ENCODE results near the gene LRRC32.

Gene LRRC32

GRCh38 chr11:76662656-76663485 is 7.7 kb downstream of the LRRC32 start:
- no peak for DNase-seq (ENCODE audit: low spot score)

GRCh38 chr11:76661834-76662434 is 8.6 kb downstream of the LRRC32 start:
- no peak for DNase-seq (ENCODE audit: low spot score)

DNA sequence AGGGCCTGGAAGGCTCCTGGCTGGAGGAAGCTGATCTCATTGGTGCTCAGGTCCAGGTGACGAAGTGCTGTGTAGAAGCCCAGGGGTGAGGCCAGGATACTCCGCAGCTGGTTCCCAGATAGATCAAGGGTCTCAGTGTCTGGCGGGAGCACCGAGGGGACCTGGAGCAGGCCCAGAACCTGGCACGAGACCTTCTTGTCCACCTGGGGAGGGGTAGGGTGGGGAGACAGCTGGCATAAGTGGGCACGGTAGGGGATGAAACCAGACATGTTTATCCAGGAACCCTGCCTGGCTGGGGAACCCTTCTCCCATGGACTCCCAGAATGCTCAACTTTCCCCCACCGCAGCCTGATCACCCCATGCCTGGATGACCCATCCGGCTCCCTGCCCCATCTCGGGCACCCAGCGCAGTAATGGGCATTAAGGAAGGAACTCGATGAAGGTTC is 9.2 kb downstream of the LRRC32 start:
- DNase-seq (ENCODE audit: low spot score) = no peak

DNA sequence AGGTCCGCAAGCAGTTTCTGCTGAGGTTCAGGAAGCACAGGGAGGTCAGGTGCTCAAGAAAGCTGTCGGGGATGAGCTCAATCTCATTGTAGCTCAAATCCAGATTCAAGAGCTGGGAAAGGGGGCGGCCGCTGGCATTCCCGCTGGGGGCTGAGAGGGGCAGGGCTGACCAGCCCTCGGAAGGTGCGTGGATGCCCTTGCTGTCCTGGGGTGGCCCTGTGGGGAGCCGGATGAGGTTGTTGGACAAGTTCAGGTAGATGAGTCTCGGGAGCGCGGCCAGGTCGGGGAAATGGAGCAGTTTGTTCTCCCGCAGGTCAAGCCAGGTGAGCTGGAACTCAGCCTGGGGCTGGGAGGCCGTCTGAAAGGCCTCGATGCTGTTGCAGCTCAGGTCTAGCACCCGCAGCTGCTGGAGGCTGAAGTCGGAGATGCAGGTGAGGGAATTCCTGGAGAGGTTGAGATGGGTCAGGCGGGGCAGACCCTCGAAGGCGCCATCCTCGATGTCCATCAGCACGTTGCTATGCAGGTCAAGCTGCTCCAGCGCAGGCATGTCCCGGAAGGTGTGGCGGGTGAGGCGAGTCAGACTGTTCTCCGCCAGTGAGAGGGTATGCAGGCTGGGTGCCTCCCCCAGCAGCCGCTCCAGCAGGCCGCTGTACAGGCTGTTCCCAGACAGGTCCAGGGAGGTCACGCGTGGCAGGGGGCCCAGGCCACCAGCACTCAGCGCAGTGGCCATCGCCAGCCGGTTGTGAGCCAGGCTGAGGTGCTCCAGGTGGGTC is 9.8 kb downstream of the LRRC32 start:
- no peak for DNase-seq (ENCODE audit: low spot score)

GRCh38 chr11:76659672-76660532 is 10.6 kb downstream of the LRRC32 start:
- DNase-seq (ENCODE audit: low spot score) = no peak

- DNase-seq (ENCODE audit: low spot score) = no peak
Measured at GRCh38 chr11:76658651-76659650, 11.6 kb downstream of the LRRC32 start.

GRCh38 chr11:76658231-76658630 is 12.3 kb downstream of the LRRC32 start:
- DNase-seq (ENCODE audit: low spot score) = no peak

DNA sequence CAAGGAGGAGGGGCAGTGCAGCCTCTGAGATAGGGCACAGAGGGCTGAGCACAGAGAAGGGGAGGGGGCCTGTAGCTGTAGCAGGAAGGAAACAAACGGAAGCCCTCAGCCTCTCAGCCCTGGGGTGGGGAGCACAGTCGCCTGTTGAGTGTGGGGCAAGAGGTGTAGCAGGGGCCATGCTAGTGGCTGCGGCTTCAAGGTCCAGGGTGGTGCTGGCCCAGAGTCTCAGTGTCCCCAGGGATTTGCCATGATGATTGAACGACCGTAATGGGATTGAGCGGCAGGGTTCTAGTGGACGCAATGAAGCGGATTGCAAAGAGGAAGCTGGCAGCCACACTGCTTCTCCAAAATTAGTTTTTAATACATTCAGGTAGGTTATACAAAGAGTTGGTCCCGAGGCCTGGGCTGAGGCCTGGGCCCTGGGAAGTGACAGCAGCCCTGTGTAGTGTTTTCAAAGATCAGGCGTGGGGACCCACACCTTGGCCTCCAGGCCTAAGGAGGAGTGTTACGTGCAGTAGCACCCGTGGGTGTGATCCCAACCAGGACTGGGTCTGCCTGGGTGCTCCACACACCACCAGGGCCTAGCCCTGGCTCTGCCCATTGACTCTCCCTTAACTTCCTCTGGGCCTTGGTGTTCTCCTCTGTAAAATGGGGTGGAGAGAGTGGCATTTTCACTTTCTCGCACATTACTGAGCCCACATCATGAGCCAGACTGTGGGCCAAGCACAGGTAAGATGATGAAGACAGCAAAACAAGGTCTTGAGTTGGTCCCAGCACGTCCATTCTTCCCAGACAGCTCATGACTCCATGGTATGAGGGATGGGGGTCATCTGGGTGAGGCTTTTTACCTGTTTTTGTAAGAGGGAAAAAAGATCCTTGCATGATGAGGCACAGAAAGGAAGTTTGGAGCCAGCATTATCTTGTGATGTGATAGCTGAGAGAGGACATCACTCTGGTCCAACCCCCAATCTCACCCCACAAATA is 13.1 kb downstream of the LRRC32 start:
- no peak for DNase-seq (ENCODE audit: low spot score)

GRCh38 chr11:76656571-76657081 is 13.9 kb downstream of the LRRC32 start:
- DNase-seq (ENCODE audit: low spot score) = no peak

GRCh38 chr11:76656050-76656531 is 14.5 kb downstream of the LRRC32 start:
- no peak for DNase-seq (ENCODE audit: low spot score)

DNA sequence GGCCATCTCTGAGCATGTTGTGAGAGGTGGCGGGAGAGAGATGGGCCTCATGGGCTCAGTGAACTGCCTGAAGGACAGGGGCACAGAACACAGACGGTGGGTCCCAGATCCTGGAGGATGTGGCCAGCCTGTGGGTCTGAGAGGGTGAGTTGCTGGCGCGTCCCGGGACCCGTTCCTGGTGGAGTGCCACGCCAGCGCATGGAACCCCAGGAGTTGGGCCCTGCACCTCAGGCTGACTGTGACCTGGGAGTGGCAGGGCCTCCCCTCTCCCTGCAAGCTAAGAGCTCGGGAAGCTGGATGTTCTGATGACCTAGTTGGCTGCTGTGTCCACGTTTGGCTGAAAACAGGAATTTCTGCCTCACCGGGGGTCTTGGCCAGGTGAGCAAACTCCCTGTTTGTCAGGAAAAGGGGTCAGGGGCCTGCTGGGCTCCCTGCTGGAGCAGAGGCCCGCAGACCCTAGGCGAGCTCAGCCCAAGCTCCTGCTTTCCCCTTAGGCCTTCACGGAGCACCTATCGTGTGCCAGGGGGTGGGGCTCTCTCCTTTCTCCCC is 15.0 kb downstream of the LRRC32 start:
- no peak for DNase-seq (ENCODE audit: low spot score)

- DNase-seq (ENCODE audit: low spot score) = no peak
Measured at GRCh38 chr11:76654980-76655379, 15.6 kb downstream of the LRRC32 start.

GRCh38 chr11:76654298-76654851 is 16.2 kb downstream of the LRRC32 start:
- DNase-seq (ENCODE audit: low spot score) = no peak

DNA sequence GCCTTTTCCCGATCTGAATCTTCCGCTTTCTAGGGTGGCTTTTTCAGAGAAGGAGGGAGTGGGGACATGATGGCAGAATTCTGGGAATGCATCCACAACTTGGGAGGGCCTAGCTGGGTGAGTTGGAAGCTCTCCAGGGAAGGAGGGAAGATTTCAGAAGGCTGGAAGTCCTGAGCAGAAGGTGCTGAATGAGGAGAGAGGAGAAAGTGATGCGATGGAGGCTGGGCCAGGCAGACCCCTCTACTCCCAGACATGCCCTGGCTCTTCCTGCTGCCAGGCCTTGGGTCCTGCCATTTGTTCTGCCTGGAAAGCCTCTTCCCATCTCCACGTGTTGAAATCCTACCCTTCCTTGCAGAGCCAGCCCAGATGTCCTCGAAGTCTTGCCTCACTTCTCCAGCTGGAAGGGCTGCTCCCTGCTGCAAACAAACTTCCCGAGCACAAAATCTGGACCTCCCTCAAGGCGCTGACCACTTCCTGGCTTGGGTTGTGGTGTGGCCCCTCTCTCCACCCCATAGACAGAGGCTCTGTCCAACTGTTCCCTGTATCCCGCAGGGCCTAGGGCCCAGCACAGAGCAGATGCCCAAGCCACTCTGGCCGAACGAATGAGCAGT is 16.8 kb downstream of the LRRC32 start:
- no peak for DNase-seq (ENCODE audit: low spot score)

DNA sequence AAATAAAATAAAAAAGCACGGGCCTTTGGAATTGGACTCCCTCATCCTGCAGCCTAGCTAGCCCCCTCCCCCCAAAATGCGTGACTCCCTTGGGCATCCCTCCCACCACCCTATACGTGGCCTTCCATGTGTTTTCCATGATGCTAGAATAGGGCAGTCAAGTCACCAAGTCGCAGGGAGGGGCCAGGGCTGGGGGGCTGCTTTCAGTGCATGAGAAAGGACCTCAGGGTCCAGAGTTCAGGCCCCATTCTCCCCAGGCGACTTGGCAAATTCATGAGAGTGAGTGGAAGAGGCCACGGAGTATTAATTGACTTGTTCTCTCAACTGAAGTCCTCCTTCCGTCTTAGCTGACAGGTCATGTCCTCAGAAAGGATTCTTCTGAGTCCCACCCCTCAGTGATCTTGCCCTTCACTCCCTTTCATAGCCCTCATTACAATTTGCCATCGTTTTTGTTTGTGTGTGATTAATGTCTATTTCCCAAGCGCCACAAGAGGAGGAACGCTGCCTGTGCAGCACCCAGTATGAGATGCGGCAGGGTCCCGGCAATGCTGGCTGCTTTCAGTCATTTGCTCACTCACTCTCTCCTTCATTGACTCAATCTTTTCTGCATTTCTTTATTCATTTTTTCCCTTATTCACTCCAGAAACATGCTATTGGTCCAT is 17.4 kb downstream of the LRRC32 start:
- no peak for DNase-seq (ENCODE audit: low spot score)

DNA sequence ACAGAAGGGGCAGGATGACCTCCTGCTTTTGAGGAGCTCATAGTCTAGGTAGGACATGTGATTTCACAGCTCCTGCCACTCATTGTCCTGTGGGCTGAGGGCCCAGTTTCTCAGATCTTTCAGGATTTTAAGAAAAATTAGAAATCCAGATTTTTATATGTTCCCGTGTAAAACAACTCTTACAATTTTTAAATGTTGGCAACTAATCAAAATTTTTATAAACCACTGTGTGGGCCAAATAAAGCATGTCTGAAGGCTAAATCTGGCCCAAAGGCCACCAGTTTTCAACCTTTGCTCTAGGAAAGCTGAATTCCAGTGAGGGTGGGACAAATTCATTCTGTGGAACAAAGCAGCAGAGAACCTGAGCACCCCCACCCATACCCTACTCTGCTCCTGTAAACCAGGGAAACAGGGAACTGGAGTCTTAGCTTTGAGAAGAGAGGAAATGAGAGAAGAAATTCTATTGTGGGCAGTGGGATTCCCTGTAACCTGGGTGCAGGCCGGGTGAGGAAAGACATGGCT is 20.6 kb downstream of the LRRC32 start:
- DNase-seq (ENCODE audit: low spot score) = no peak

DNA sequence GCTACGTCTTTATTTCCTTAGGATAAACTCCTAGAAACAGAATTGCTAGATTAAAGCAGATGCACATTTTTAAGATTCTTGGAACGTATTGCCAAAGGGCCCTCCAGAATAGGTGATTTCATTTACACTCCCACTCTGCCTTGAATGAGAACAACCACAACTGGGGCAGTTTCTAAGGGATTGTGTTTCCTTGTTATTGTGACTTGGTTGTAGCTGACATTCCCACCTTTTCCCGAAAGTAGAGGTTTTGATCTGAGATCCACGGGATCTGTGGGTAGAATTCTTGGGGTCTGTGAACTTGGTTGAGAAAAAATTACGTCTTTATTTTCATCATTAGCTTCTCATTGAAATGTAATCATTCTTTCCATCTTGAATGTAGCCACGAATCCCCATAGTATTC is 21.5 kb downstream of the LRRC32 start:
- DNase-seq (ENCODE audit: low spot score) = no peak
